ENCODE data around the gene ATRX.
"Not testable (repeated sequence)": the region's sequence is repeated elsewhere in the genome, so short reads cannot be mapped to it uniquely, and the experiment has no call there.

ATRX gene

DNA sequence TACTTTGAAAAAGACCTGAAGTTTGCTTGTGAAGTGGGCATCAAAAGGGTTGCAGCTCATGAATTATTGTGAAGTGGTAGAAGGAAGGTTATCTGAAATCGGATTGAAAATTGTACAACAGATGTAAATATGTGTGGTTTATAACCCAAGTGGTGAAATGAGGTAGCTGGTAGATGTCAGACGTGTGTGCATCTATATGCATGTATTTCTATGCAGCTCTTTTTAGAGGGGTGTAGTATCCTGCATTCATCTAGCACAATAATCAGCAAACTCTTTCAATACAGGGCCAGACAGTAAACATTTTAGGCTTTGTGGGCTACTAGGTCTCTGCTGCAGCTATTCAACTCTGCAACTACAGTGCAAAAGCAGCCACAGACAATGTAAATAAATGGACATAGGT is 9.4 kb downstream of the ATRX start:
- no peaks in the 10 kb centered on the region for H3K27me3 ChIP-seq (ENCODE audit: control insufficient read depth, insufficient read depth, low read length)
- no peak overlapping the region for H3K27ac ChIP-seq (ENCODE audit: low read depth, low read length)
- H3K36me3 ChIP-seq (ENCODE audit: control insufficient read depth, insufficient read depth, low read length), result no peaks in the 10 kb centered on the region
- H3K4me1 ChIP-seq (ENCODE audit: control insufficient read depth, insufficient read depth, low read length), result no peaks in the 10 kb centered on the region
- H3K9me3 ChIP-seq (ENCODE audit: control insufficient read depth, insufficient read depth, low read length), result peaks cover 31% of the 10 kb centered on the region
- no peak overlapping the region for H3K4me3 ChIP-seq (ENCODE audit: low read depth, low read length)
- H3K9ac ChIP-seq (ENCODE audit: low read depth, low read length), result no peak overlapping the region

DNA sequence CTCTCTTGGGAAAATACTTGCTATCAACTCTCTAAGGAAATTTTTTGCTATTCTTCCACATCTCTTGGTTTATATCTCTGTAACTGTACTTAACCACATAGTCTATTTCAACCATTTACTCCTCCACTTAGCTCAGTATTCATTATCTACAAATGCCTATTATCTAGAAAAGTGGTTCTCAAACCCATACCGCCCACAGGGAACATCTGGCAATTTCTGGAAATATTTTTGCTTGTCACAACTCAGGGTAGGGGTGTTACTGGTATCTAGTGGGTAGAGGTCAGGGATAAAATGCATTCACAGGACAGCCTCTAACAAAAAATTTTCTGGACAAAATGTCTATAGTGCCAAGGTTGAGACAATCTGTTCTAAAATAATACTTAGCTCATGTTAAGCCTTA is 14.4 kb downstream of the ATRX start:
- Histone ChIP-seq H3K4me3 (ENCODE audit: low read depth, low read length) (no peak overlapping the region), H3K27ac (ENCODE audit: low read depth, low read length) (no peak overlapping the region), H3K9me3 (ENCODE audit: control insufficient read depth, insufficient read depth, low read length) (peaks cover 25% of the 10 kb centered on the region), H3K36me3 (ENCODE audit: control insufficient read depth, insufficient read depth, low read length) (no peaks in the 10 kb centered on the region), H3K9ac (ENCODE audit: low read depth, low read length) (no peak overlapping the region), H3K4me1 (ENCODE audit: control insufficient read depth, insufficient read depth, low read length) (no peaks in the 10 kb centered on the region), H3K27me3 (ENCODE audit: control insufficient read depth, insufficient read depth, low read length) (no peaks in the 10 kb centered on the region)

DNA sequence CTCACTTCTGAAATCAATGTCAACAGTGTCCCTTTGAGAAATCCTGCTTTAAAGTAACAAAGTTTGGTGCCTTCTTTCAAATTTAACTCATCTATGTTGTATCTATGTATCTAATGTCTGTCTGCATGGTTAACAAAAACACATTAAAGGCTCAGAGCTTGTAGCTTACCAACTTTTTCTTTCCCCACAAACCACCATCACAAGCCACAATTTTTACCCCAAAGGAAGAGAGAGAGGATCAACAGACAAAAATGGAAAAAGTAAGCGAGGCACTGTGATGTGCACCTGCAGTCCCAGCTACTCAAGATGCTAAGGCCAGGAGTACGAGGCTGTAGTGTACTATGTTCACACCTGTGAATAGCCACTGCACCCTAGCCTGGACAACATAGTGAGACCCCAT is 17.2 kb downstream of the ATRX start:
- H3K9me3 ChIP-seq (ENCODE audit: control insufficient read depth, insufficient read depth, low read length), result peaks cover 24% of the 10 kb centered on the region
- H3K9ac ChIP-seq (ENCODE audit: low read depth, low read length), result no peak overlapping the region

DNA sequence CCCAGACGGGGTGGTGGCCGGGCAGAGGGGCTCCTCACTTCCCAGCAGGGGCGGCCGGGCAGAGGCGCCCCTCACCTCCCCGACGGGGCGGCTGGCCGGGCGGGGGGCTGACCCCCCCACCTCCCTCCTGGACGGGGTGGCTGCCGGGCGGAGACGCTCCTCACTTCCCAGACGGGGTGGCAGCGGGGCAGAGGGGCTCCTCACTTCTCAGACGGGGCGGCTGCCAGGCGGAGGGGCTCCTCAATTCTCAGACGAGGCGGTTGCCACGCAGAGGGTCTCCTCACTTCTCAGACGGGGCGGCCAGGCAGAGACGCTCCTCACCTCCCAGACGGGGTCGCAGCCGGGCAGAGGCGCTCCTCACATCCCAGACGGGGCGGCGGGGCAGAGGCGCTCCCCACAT is 19.8 kb downstream of the ATRX start:
- peaks cover 26% of the 10 kb centered on the region for H3K9me3 ChIP-seq (ENCODE audit: control insufficient read depth, insufficient read depth, low read length)
- H3K9ac ChIP-seq (ENCODE audit: low read depth, low read length); H3K27me3 ChIP-seq (ENCODE audit: control insufficient read depth, insufficient read depth, low read length); H3K36me3 ChIP-seq (ENCODE audit: control insufficient read depth, insufficient read depth, low read length); H3K4me3 ChIP-seq (ENCODE audit: low read depth, low read length); H3K27ac ChIP-seq (ENCODE audit: low read depth, low read length); H3K4me1 ChIP-seq (ENCODE audit: control insufficient read depth, insufficient read depth, low read length): not testable (repeated sequence)

More for the DNA sequence above, 17.2 kb downstream of the ATRX start:
- Histone ChIP-seq H3K27me3 (ENCODE audit: control insufficient read depth, insufficient read depth, low read length) (no peaks in the 10 kb centered on the region), H3K27ac (ENCODE audit: low read depth, low read length) (no peak overlapping the region), H3K36me3 (ENCODE audit: control insufficient read depth, insufficient read depth, low read length) (no peaks in the 10 kb centered on the region), H3K4me1 (ENCODE audit: control insufficient read depth, insufficient read depth, low read length) (no peaks in the 10 kb centered on the region), H3K4me3 (ENCODE audit: low read depth, low read length) (no peak overlapping the region)

DNA sequence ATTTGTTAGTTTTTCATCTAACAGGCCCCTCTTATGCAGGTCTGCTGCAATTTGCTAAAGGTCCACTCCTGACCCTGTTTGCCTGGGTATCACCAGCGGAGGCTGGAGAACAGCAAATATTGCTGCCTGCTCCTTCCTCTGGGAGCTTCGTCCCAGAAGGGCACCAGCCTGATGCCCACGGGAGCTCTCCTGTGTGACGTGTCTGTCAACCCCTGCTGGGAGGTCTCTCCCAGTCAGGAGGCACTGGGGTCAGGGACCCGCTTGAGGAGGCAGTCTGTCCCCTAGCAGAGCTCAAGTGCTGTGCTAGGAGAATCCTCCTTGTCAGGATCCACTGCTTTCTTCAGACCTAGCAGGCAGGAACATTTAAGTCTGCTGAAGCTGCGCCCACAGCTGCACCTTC is 30.5 kb downstream of the ATRX start:
- no peak overlapping the region for H3K27ac ChIP-seq (ENCODE audit: low read depth, low read length)
- H3K4me3 ChIP-seq (ENCODE audit: low read depth, low read length), result no peak overlapping the region
- H3K27me3 ChIP-seq (ENCODE audit: control insufficient read depth, insufficient read depth, low read length), result no peaks in the 10 kb centered on the region
- H3K4me1 ChIP-seq (ENCODE audit: control insufficient read depth, insufficient read depth, low read length), result no peaks in the 10 kb centered on the region
- no peaks in the 10 kb centered on the region for H3K36me3 ChIP-seq (ENCODE audit: control insufficient read depth, insufficient read depth, low read length)
- no peak overlapping the region for H3K9ac ChIP-seq (ENCODE audit: low read depth, low read length)
- H3K9me3 ChIP-seq (ENCODE audit: control insufficient read depth, insufficient read depth, low read length), result peaks cover 30% of the 10 kb centered on the region

DNA sequence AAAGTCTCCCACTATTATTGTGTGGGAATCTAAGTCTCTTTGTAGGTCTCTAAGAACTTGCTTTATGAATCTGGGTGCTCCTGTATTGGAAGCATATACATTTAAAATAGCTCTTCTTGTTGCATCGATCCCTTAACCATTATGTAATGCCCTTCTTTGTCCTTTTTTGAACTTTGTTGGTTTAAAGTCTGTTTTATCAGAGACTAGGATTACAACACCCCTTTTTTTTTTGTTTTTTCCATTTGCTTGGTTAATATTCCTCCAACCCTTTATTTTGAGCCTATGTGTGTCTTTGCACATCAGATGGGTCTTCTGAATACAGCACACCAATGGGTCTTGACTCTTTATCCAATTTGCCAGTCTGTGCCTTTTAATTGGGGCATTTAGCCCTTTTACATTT is 32.1 kb downstream of the ATRX start:
- H3K27me3 ChIP-seq (ENCODE audit: control insufficient read depth, insufficient read depth, low read length); H3K4me3 ChIP-seq (ENCODE audit: low read depth, low read length); H3K4me1 ChIP-seq (ENCODE audit: control insufficient read depth, insufficient read depth, low read length); H3K36me3 ChIP-seq (ENCODE audit: control insufficient read depth, insufficient read depth, low read length); H3K9ac ChIP-seq (ENCODE audit: low read depth, low read length); H3K27ac ChIP-seq (ENCODE audit: low read depth, low read length): not testable (repeated sequence)
- peaks cover 30% of the 10 kb centered on the region for H3K9me3 ChIP-seq (ENCODE audit: control insufficient read depth, insufficient read depth, low read length)

DNA sequence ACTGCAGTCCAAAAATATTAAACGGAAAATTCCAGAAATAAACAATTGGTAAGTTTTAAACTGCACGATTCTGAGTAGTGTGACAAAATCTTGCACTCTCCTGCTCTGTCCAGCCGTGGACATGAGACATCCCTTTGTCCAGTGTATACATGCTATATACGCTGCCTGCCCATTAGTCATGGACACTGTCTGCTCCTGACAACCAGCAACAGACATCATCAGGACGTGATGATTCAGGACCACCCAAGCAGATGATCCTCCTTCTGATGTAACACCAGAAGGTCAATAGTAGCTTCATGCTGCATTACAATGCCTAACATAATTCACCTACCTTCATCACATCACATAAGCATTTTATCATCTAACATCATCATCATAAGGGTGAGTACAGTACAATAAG is 36.3 kb downstream of the ATRX start:
- no peaks in the 10 kb centered on the region for H3K4me1 ChIP-seq (ENCODE audit: control insufficient read depth, insufficient read depth, low read length)
- H3K4me3 ChIP-seq (ENCODE audit: low read depth, low read length), result no peak overlapping the region
- no peak overlapping the region for H3K27ac ChIP-seq (ENCODE audit: low read depth, low read length)
- peaks cover 22% of the 10 kb centered on the region; the same call in 1 of the 2 replicates for H3K9me3 ChIP-seq (ENCODE audit: control insufficient read depth, insufficient read depth, low read length)
- H3K36me3 ChIP-seq (ENCODE audit: control insufficient read depth, insufficient read depth, low read length), result no peaks in the 10 kb centered on the region
- H3K9ac ChIP-seq (ENCODE audit: low read depth, low read length), result no peak overlapping the region
- no peaks in the 10 kb centered on the region for H3K27me3 ChIP-seq (ENCODE audit: control insufficient read depth, insufficient read depth, low read length)

DNA sequence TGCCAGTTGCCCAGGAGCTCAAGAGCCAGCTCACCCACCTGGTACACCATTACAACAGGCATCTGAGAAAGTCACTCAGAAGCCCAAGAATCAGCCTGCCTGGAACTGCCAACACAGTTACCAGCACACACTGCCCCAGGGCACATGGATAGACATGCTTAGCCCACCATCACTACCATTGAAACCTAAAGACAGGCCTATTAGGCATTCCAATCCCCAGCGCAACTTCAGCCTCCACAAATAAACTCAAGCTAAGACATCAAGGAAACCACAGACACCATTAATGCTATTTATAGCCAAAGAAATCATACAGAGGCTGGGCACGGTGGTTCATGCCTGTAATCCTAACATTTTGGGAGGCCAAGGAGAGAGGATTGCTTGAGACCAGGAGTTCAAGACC is 42.3 kb downstream of the ATRX start:
- H3K27ac ChIP-seq (ENCODE audit: low read depth, low read length), result no peak overlapping the region
- no peak overlapping the region for H3K4me3 ChIP-seq (ENCODE audit: low read depth, low read length)
- H3K36me3 ChIP-seq (ENCODE audit: control insufficient read depth, insufficient read depth, low read length), result no peaks in the 10 kb centered on the region

DNA sequence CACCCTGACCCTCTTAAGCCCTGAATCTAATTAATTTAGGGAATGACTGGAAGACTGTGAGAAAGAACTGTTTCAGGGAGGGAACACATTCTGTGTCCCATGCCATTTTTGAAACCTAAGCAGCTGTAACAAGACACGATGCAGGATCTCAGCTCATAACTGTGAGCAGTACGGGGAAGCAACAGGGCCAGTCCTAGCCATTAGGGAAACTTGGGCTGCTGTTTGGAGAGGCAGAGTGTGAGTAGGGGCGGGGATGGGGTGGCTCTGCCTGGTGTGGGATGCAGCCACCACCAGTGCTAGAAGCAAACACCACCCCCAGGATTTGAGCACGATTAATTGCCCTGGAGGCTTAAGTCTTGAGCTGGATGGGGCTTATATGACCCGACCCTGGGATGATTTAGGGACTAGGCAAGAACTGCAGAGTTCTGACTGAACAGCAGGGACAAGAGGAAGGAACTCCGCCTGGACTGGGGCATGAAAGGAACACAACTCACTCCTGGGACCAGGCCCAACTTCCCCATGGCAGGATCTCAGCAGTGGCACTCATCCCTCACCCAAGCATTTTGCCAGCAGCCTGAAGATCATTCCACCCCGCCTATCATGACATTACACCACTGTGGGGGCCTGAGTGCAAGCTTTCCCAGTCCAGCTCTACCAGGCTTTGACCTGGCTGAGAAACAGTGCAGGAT is 43.1 kb downstream of the ATRX start:
- peaks cover 7% of the 10 kb centered on the region for H3K4me1 ChIP-seq (ENCODE audit: control insufficient read depth, insufficient read depth, low read length)
- H3K27ac ChIP-seq (ENCODE audit: low read depth, low read length), result no peak overlapping the region
- peaks cover 22% of the 10 kb centered on the region for H3K9me3 ChIP-seq (ENCODE audit: control insufficient read depth, insufficient read depth, low read length)
- no peak overlapping the region for H3K4me3 ChIP-seq (ENCODE audit: low read depth, low read length)
- no peaks in the 10 kb centered on the region for H3K36me3 ChIP-seq (ENCODE audit: control insufficient read depth, insufficient read depth, low read length)
- no peak overlapping the region for H3K9ac ChIP-seq (ENCODE audit: low read depth, low read length)
- no peaks in the 10 kb centered on the region for H3K27me3 ChIP-seq (ENCODE audit: control insufficient read depth, insufficient read depth, low read length)

More for the DNA sequence above, 42.3 kb downstream of the ATRX start:
- Histone ChIP-seq H3K4me1 (ENCODE audit: control insufficient read depth, insufficient read depth, low read length) (peaks cover 7% of the 10 kb centered on the region), H3K27me3 (ENCODE audit: control insufficient read depth, insufficient read depth, low read length) (no peaks in the 10 kb centered on the region), H3K9ac (ENCODE audit: low read depth, low read length) (no peak overlapping the region), H3K9me3 (ENCODE audit: control insufficient read depth, insufficient read depth, low read length) (peaks cover 22% of the 10 kb centered on the region)

DNA sequence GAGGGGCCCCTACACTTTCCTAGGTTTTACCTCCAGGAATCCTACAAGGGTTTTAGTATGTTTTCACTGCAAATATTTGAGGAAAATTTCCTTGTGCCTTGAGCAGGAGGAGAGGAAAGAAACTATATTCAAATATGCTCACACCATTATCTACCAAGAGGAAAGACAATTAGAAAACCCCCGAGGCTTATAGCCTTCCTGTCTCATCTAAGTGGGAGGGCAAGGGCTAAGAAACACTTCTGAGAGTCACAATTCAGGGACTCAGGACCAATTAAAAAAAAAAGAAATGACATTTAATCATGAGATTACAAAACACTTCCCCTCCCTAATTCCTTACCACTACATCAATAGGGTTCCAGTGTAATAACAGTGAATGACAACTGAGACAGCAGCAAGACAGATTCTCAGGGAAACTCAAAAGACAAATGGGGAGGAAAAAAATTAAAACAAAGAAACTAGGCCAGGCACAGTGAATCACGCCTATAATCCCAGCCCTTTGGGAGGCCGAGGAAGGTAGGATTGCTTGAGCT is 45.6 kb downstream of the ATRX start:
- Histone ChIP-seq H3K27me3 (ENCODE audit: control insufficient read depth, insufficient read depth, low read length) (no peaks in the 10 kb centered on the region), H3K9ac (ENCODE audit: low read depth, low read length) (no peak overlapping the region), H3K9me3 (ENCODE audit: control insufficient read depth, insufficient read depth, low read length) (peaks cover 21% of the 10 kb centered on the region), H3K27ac (ENCODE audit: low read depth, low read length) (no peak overlapping the region), H3K36me3 (ENCODE audit: control insufficient read depth, insufficient read depth, low read length) (no peaks in the 10 kb centered on the region), H3K4me1 (ENCODE audit: control insufficient read depth, insufficient read depth, low read length) (peaks cover 7% of the 10 kb centered on the region), H3K4me3 (ENCODE audit: low read depth, low read length) (no peak overlapping the region)

DNA sequence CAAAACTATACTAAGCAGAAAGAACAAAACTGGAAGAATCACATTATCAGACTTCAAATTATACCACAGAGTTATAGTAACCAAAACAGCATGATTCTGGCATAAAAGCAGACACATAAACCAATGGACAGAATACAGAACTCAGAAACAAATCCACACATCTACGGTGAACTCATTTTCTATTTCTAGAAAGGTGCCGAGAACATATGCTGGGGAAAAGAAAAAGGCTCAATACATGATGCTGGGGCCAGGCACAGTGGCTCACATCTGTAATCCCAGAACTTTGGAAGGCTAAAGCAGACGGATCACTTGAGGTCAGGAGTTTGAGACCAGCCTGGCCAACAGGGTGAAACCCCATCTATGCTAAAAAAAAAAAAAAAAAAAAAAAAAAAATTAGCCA is 52.7 kb downstream of the ATRX start:
- H3K4me3 ChIP-seq (ENCODE audit: low read depth, low read length), result no peak overlapping the region
- no peak overlapping the region for H3K27ac ChIP-seq (ENCODE audit: low read depth, low read length)
- peaks cover 14% of the 10 kb centered on the region for H3K9me3 ChIP-seq (ENCODE audit: control insufficient read depth, insufficient read depth, low read length)
- H3K4me1 ChIP-seq (ENCODE audit: control insufficient read depth, insufficient read depth, low read length), result no peaks in the 10 kb centered on the region
- H3K36me3 ChIP-seq (ENCODE audit: control insufficient read depth, insufficient read depth, low read length), result no peaks in the 10 kb centered on the region
- H3K27me3 ChIP-seq (ENCODE audit: control insufficient read depth, insufficient read depth, low read length), result no peaks in the 10 kb centered on the region
- no peak overlapping the region for H3K9ac ChIP-seq (ENCODE audit: low read depth, low read length)

Data from HUES48 (cell line).